Measurements from ENCODE around the gene FCRL5. TPM values are rescaled to one million over a fixed set of nuclear protein-coding genes. Genes with fewer than 3 reads are reported as not detected.

FCRL5 gene
- total RNA-seq, 2 experiments from 2014 or later, result 44.8 to 73.5 TPM

DNA sequence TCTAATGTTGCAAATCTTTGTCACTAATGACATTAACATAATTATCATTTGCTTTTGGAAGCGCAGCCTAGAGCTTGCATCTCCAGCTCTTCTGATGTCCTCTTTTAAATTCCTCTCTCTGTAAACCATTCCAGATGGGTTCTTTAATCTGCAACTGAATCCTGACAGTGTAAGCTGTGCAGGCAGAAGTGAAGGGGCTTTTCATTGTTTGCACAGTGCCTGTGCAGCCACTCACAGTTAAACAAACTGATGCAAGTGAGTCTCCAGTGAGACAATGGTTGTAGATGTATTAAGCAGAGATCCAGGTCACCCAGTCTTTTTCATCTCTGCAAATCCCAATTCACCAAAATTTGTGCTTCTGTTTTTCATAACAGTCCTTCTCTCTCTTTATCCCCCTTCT is 22.5 kb upstream of the FCRL5 start:
- DNase-seq (ENCODE audit: low spot score), result no peak
- Histone ChIP-seq H3K27ac (ENCODE audit: low read depth, low read length, poor library complexity, severe bottlenecking) (no peak overlapping the region), H3K4me3 (ENCODE audit: low read depth, low read length, poor library complexity, severe bottlenecking) (no peak overlapping the region), H3K9me2 (ENCODE audit: insufficient read depth, low read length) (no peaks in the 10 kb centered on the region), H3K36me3 (ENCODE audit: insufficient read depth, low read length) (no peaks in the 10 kb centered on the region), H2AFZ (ENCODE audit: low read length) (no peak overlapping the region), H3K79me2 (ENCODE audit: insufficient read depth, low read depth, low read length) (no peaks in the 10 kb centered on the region), H3K4me1 (ENCODE audit: insufficient read depth, low read length, poor library complexity, severe bottlenecking) (peaks cover 30% of the 10 kb centered on the region), H3K9me3 (ENCODE audit: low read length) (no peaks in the 10 kb centered on the region; the same call in 1 of the 2 replicates), H4K20me1 (ENCODE audit: insufficient read depth, low read length) (no peaks in the 10 kb centered on the region), H3K4me2 (ENCODE audit: low read length) (0 out of 2 replicates have a peak overlapping the region, but pooled peaks have one; percentile 48)
- POLR2A ChIA-PET, result no interaction called here
- BruUV-seq (replicated peaks), result no TSS peak
- intact Hi-C loops (cut with micrococcal nuclease; ENCODE audit: unreplicated experiment), result loop anchor here (5.0 kb wide), 1 partner anchor 287 kb away; no protein-coding TSS in a partner anchor
- TF ChIP-seq EZH2phosphoT487 (IDR thresholded peaks at IDR 0.05; ENCODE audit: borderline replicate concordance, low read depth, low read length), result no peak
- TF ChIP-seq, protein P1, sequence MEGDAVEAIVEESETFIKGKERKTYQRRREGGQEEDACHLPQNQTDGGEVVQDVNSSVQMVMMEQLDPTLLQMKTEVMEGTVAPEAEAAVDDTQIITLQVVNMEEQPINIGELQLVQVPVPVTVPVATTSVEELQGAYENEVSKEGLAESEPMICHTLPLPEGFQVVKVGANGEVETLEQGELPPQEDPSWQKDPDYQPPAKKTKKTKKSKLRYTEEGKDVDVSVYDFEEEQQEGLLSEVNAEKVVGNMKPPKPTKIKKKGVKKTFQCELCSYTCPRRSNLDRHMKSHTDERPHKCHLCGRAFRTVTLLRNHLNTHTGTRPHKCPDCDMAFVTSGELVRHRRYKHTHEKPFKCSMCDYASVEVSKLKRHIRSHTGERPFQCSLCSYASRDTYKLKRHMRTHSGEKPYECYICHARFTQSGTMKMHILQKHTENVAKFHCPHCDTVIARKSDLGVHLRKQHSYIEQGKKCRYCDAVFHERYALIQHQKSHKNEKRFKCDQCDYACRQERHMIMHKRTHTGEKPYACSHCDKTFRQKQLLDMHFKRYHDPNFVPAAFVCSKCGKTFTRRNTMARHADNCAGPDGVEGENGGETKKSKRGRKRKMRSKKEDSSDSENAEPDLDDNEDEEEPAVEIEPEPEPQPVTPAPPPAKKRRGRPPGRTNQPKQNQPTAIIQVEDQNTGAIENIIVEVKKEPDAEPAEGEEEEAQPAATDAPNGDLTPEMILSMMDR (conservative IDR thresholded peaks at IDR 0.05; ENCODE audit: low read length), result no peak
- CTCF ChIA-PET (ENCODE audit: unreplicated experiment), result no interaction called here

DNA sequence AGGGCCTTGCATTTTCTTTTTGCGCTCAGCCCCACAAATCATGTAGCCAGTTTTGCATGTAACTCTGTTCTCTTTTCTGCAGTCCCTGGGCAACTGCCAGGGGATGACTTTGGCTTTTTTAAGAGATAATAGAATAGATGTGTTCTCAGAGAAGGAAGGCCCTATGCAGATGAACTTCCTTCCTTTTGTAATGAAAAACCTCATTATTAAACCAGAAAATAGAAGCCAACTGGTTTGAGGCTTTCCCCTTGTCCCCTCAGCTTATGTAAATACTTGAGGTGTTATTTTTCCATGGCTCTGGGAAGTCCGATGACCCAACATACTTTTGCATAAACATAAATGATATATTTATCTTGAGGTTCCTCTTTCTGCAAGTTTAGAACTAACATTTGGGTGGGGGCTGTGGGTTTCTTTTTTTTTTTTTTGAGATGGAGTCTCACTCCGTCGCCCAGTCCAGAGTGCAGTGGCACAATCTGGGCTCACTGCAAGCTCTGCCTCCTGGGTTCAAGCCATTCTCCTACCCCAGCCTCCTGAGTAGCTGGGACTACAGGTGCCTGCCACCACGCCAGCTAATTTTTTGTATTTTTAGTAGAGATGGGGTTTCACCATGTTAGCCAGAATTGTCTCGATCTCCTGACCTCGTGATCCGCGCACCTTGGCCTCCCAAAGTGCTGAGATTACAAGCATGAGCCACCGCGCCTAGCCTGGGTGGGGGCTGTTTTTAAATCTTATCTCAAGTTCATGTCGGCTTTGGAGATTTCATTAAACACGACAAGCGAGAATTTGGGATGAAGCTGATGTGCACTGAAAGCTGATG is 14.4 kb upstream of the FCRL5 start:
- intact Hi-C loops (cut with micrococcal nuclease; ENCODE audit: unreplicated experiment), result loop anchor here (1.0 kb wide), 1 partner anchor 54 kb away; no protein-coding TSS in a partner anchor
- Histone ChIP-seq H3K27ac (ENCODE audit: low read depth, low read length, poor library complexity, severe bottlenecking) (peak overlapping the region; percentile 85), H3K4me1 (ENCODE audit: insufficient read depth, low read length, poor library complexity, severe bottlenecking) (peaks cover 87% of the 10 kb centered on the region), H3K9me3 (ENCODE audit: low read length) (no peaks in the 10 kb centered on the region), H3K4me2 (ENCODE audit: low read length) (peak overlapping the region; percentile 75), H4K20me1 (ENCODE audit: insufficient read depth, low read length) (no peaks in the 10 kb centered on the region), H3K4me3 (ENCODE audit: low read depth, low read length, poor library complexity, severe bottlenecking) (peak overlapping the region; percentile 44), H3K9me2 (ENCODE audit: insufficient read depth, low read length) (no peaks in the 10 kb centered on the region), H3K36me3 (ENCODE audit: insufficient read depth, low read length) (no peaks in the 10 kb centered on the region), H2AFZ (ENCODE audit: low read length) (peak overlapping the region; percentile 47; the same call in 1 of the 2 replicates), H3K79me2 (ENCODE audit: insufficient read depth, low read depth, low read length) (no peaks in the 10 kb centered on the region)
- DNase-seq (ENCODE audit: low spot score), result peak; percentile 91
- ChIA-PET POLR2A (interaction anchor here (0.6 to 7.0 kb wide), 11 partner anchors 9 to 253 kb away, joined by 3 to 42 read pairs (median 6); partner anchors contain the start of gene FCRL5), CTCF (ENCODE audit: unreplicated experiment) (no interaction called here)
- no TSS peak for BruUV-seq (replicated peaks)
- no peak for TF ChIP-seq EZH2phosphoT487 (IDR thresholded peaks at IDR 0.05; ENCODE audit: borderline replicate concordance, low read depth, low read length)
- TF ChIP-seq, protein P1 (conservative IDR thresholded peaks at IDR 0.05; ENCODE audit: low read length), result no peak

Data from OCI-LY7 (cell line).